ENCODE measurements around the gene SLC35F3.

GRCh38 chr1:234373064-234373958 is 468.8 kb downstream of the SLC35F3 start, which contains the start of gene COA6:
- peak; percentile 85 for TF ChIP-seq TAF1 (IDR thresholded peaks at IDR 0.05; ENCODE audit: borderline replicate concordance, insufficient read depth, low read length)
- TF ChIP-seq POLR2AphosphoS5 (IDR thresholded peaks at IDR 0.05; ENCODE audit: low read depth, low read length): peak; percentile 98
- TF ChIP-seq REST (IDR thresholded peaks at IDR 0.05; ENCODE audit: insufficient read depth in 1 of 2, low read depth in 2 of 2, low read length in 2 of 2): peak; percentile 3 to 51; a peak in 2 of 4 replicates

Data from PFSK-1 (cell line).